Measurements from ENCODE around the gene PHF3.
A peak's percentile ranks its signal among the peaks of the same experiment; 100 is the strongest.

Gene PHF3

DNA sequence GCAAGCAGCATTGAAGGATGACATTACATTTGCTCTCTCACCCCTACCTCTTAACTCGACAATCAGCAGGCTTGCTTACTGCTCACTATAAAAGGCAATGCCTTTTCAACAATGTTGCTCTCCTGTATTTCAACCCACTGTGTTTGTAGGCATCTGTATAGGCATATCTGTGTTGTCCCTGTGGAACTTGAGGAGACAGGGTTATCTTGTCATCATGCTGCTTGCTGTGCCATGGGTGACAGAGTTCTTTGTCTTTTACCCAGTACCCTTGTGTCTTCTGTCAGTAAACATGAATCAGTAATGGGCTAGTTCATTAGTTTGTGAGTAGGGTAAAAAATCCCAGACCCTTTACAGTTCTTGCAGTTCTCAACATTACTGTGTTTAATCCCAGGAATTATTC is 25.2 kb downstream of the PHF3 start:
- TF ChIP-seq, protein P1, sequence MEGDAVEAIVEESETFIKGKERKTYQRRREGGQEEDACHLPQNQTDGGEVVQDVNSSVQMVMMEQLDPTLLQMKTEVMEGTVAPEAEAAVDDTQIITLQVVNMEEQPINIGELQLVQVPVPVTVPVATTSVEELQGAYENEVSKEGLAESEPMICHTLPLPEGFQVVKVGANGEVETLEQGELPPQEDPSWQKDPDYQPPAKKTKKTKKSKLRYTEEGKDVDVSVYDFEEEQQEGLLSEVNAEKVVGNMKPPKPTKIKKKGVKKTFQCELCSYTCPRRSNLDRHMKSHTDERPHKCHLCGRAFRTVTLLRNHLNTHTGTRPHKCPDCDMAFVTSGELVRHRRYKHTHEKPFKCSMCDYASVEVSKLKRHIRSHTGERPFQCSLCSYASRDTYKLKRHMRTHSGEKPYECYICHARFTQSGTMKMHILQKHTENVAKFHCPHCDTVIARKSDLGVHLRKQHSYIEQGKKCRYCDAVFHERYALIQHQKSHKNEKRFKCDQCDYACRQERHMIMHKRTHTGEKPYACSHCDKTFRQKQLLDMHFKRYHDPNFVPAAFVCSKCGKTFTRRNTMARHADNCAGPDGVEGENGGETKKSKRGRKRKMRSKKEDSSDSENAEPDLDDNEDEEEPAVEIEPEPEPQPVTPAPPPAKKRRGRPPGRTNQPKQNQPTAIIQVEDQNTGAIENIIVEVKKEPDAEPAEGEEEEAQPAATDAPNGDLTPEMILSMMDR (IDR thresholded peaks at IDR 0.05), result no peak
- H3K4me1 Mint-ChIP-seq, result peaks cover 6% of the 10 kb centered on the region
- H3K4me3 Mint-ChIP-seq, result no peak overlapping the region
- H3K27ac Mint-ChIP-seq, result peak overlapping the region; percentile 64
- H3K36me3 Mint-ChIP-seq (ENCODE audit: low read depth), result peaks cover 16% of the 10 kb centered on the region
- no peaks in the 10 kb centered on the region for H3K9me3 Mint-ChIP-seq
- DNase-seq, result no peak
- no peaks in the 10 kb centered on the region for H3K27me3 Mint-ChIP-seq (ENCODE audit: low read depth, poor library complexity)

DNA sequence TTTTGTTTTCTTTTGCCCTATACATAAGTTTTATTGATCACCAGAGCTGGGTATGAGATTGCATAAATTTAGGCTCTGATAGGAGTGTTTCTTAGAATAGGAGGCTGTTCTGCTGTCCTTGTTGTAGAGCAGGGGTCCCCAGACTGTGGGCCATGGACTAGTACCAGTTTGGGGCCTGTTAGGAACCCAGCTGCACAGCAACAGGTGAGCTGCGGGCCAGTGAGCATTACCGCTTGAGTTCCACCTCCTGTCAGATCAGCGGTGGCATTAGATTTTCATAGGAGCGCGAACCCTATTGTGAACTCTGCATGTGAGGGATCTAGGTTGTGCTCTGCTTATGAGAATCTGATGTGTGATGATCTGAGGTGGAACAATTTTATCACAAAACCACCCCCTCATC is 26.2 kb downstream of the PHF3 start:
- Mint-ChIP-seq H3K36me3 (ENCODE audit: low read depth) (peaks cover 10% of the 10 kb centered on the region), H3K9me3 (no peaks in the 10 kb centered on the region), H3K27ac (no peak overlapping the region), H3K4me3 (no peak overlapping the region), H3K4me1 (peaks cover 6% of the 10 kb centered on the region), H3K27me3 (ENCODE audit: low read depth, poor library complexity) (no peaks in the 10 kb centered on the region)
- TF ChIP-seq, protein P1 (IDR thresholded peaks at IDR 0.05), result no peak
- no peak for DNase-seq

DNA sequence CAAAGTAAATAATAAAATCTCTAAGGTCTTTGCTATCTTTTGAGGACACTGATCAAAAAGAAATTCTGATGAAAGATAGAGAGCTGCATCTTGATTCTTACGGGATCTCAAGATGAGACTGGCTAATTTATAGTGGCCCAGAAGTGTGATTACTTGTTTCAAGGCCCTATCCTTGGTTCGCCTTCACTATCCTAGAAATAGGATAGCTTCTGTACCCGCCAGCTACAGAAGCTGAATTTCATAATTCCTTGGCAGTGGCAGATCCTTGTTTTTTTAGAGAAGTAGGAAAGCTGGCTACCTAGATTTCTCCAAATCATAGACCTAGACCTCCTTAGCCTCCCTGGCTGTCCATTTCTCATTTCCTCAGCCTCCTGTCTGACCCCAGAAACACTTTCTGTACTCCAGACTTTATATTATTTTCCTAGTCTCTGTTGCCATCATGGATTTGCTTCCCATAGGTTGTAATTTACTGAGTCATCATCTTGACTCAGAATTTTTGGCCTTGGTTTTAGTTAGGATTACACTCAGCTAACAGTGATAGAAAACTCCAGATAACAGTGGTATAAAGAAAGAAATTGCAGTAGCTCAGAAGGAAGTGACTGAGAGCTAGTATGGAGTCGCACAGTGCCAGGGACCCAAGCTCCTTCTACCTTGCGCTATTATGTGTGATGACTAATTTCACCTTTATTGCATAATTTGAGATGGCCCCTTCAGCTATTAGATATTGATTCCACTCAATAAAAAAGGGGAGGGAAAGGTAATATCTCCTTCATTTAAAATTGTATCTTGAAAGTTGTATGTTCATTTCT is 27.7 kb downstream of the PHF3 start:
- no peaks in the 10 kb centered on the region for H3K27me3 Mint-ChIP-seq (ENCODE audit: low read depth, poor library complexity)
- no peak for DNase-seq
- H3K36me3 Mint-ChIP-seq (ENCODE audit: low read depth), result peaks cover 13% of the 10 kb centered on the region
- H3K4me3 Mint-ChIP-seq, result no peak overlapping the region
- TF ChIP-seq, protein P1 (IDR thresholded peaks at IDR 0.05), result no peak
- no peaks in the 10 kb centered on the region for H3K9me3 Mint-ChIP-seq
- H3K27ac Mint-ChIP-seq, result peak overlapping the region; percentile 78
- H3K4me1 Mint-ChIP-seq, result peaks cover 6% of the 10 kb centered on the region

DNA sequence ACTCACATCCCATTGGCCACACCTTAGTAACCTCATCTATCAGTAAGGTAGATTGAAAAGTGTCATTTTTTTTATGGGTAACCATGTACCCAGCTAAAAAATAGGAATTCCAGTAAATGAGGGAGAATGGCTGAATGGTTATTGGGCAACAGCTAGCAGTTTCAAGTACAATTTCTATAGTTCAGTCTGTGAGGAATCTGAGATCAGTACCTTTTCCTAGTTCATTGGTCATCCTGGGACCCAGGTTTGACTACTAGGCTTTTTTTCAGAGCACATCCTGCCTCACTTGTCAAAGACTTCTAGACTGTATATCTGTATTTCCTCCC is 28.3 kb downstream of the PHF3 start:
- DNase-seq, result no peak
- TF ChIP-seq, protein P1 (IDR thresholded peaks at IDR 0.05), result no peak
- no peaks in the 10 kb centered on the region for H3K9me3 Mint-ChIP-seq
- peaks cover 6% of the 10 kb centered on the region for H3K4me1 Mint-ChIP-seq
- no peak overlapping the region for H3K27ac Mint-ChIP-seq
- H3K36me3 Mint-ChIP-seq (ENCODE audit: low read depth), result peaks cover 13% of the 10 kb centered on the region
- no peak overlapping the region for H3K4me3 Mint-ChIP-seq
- H3K27me3 Mint-ChIP-seq (ENCODE audit: low read depth, poor library complexity), result no peaks in the 10 kb centered on the region

DNA sequence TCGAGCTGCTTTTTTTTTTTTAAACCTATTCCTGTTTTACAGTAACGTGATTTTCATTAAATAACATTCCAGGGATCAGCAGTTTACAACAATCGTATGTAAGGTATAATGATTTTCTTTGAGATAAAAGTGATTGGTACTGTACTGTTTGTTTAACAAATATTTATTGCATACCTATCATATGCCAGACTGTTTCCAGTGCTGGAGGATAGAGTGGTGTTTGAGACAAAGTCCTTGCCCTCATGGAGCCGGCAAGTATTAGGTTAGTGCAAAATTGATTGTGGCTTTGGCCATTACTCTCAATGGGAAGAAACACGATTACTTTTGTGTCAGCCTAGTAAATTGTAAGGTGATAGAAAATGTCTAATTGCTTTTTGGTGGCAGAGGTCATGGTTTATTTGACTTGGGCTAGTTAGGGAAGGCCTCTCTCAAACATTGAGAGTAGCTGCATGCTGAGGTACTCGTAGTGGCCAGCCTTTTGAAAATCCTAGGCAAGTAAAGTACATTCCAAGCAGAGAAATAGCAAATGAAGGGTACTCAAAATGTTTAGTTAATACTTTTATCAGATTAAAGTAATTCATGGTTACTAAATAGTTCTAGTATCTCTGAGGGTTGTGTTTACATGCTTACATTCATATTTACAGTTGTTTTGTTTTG is 35.6 kb downstream of the PHF3 start:
- Mint-ChIP-seq H3K27ac (no peak overlapping the region), H3K9me3 (no peaks in the 10 kb centered on the region), H3K4me1 (no peaks in the 10 kb centered on the region), H3K36me3 (ENCODE audit: low read depth) (peaks cover 50% of the 10 kb centered on the region), H3K4me3 (no peak overlapping the region), H3K27me3 (ENCODE audit: low read depth, poor library complexity) (no peaks in the 10 kb centered on the region)
- TF ChIP-seq, protein P1 (IDR thresholded peaks at IDR 0.05), result no peak
- no peak for DNase-seq
